IPS-11a (cell line): Measurements from ENCODE around the gene CATSPERD.

Experiments
- H3K4me3 ChIP-seq: one replicate; pipeline ENCODE4 v1.5.1; 2013; ENCODE audit warnings: low read depth, low read length, control low read depth

CATSPERD gene

DNA sequence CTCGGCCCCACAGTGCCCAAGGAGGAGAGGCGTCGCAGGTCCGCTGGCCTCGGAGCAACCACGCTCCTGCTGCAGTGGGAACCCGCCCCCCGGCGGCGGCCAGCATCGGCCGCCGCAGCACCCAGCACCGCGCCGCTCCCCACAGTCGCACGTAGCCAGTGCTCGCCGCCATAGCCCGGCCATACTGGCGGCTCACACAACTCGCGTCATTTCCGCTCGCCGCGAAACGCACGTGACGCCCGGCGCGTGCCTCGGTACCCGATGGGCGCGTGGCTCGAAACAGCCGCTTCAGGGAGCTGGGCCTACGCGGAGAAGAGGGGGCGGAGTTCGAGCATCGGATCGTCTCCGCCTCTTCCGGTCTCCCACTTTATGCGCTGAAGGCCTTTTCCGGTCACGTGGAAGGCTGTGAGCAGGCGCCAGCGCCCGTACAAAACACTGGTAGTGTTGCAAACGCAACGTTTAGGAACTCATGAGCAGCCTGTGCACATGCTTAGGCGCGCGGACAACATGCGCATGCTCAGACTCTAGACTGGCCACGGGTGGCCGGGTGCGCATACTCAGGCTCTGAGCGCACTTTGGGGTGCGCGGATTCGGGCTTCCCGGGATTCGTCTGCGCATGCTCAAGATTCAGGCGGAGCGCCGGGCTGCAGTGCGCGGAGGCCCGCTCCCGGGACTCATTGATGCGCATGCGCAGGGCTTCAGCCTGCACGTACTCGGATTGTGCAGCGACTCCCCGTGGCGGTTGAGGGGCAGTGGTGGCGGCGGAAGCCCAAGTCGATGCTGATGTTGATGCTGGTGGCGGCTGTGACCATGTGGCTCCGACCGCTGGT is at the start of gene CATSPERD, which contains the start of gene LONP1:
Gene CATSPERD (plus strand): TSS at position 677 of the 830 bp plus-strand sequence. CDS start 101 bp downstream, at position 778.
Gene LONP1 (minus strand): TSS at position 186 of the 830 bp plus-strand sequence. CDS start 14 bp downstream, at position 172.
- H3K4me3 ChIP-seq: peak within 1 kb of the TSS; percentile 98

DNA sequence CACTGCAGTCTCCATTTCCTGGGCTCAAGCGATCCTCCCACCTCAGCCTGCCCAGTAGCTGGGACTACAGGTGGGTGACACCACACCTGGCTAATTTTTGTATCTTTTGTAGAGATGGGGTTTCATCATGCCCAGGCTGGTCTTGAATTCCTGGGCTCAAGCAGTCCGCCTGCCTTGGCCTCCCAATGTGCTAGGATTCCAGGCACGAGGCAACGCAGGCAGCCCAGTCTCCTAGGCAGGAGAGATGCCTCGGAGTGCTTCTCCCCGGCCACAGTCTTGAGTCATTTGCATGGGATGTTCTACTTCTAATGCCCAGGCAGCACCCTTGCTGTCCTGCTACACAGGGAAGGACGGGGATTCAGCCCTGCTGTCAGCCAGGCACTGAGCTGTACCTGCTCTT is 48.8 kb upstream of the CATSPERD start:
- no peak overlapping the region for H3K4me3 ChIP-seq

GRCh38 chr19:5672708-5673459 is 47.6 kb upstream of the CATSPERD start:
- no peak overlapping the region for H3K4me3 ChIP-seq

- H3K4me3 ChIP-seq: no peak overlapping the region
Observed at GRCh38 chr19:5673752-5674151, 46.7 kb upstream of the CATSPERD start.

GRCh38 chr19:5674714-5675113 is 45.7 kb upstream of the CATSPERD start:
- no peak overlapping the region for H3K4me3 ChIP-seq

GRCh38 chr19:5676105-5676771 is 44.2 kb upstream of the CATSPERD start:
- no peak overlapping the region for H3K4me3 ChIP-seq

DNA sequence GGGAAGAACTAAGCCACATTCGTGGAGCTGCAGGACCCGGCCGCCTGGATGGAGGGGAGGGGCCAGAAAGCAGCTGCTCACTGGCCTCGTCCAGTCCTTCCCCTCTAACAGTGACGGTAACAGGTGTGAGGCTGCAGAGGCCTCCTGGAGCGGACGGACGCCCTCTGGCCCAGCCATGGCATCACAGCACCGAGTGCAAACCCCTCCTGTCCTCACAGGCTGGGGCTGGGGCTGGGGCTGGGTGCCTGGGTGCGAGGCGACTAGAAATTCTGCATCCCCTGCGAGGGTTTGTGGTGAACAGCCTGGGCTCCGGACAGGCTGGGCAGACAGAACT is 43.7 kb upstream of the CATSPERD start:
- no peak overlapping the region for H3K4me3 ChIP-seq

DNA sequence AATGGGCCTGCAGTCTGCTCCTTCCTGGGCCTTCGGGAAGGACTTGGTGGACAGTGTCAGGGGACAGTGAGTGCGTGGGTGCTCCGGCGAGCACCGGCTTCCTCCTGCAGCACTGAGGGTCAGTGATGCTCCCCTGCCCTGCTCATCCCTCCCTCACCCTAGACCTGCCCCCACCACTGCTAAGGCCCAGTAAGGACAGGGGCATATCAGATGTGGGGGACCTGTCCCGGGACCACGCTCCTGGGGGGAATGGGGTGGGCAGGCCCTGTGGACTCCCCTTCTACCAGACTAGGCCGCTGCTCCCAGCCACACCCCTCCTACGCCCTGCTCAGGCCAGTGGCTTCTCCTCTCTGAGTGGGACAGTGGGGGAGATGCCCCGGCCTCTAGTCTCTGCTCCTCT is 43.3 kb upstream of the CATSPERD start:
- H3K4me3 ChIP-seq: no peak overlapping the region

DNA sequence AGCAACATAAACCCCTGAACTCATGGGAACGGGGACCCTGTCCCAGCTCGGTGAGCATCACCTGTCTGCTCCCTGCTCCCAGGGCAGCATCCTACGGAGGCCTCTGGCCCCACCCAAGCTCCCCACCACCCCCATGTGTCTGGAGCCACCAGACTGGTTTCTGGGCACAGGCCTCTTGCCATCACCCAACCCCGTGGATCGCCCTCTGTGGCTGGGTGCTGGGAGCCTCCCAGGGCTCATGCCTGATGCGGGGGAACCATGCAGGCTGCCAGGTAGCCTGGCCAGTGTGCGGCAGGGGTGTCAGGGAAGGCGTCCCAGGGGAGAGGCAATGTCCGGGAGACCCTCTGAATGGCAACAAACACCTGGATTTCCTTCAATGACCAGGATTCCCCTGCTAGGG is 42.9 kb upstream of the CATSPERD start:
- H3K4me3 ChIP-seq: no peak overlapping the region

DNA sequence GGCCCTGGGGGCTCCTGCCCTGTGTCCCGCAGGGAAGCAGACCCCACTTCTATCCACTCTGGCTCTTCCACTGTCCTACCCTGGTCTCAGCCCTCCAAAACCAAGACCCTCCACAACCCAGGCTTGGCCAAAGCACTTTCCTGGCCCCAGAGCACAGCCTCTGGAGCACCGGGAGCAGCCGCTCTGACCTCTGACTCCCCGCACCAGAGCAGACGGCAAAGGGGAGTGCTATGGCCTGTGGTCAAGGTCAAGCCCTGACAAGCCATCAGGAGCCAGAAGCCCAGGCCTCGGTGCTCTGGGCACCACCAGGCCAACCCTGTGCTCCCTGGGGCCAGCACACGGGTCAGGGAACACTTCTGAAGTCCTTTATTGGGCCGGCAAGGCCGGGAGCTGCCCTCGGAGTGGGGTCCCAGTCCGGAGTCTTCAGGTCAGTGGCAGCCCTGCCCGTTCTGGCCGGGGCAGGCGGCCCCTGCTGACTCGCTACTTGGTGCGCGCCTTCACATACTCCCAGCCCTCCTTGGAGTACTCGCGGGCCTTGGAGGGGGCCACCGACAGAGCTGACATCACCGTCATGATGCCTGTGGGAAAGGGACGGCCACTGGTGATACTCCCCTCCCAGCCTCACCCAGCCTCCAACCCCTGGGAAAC is 42.2 kb upstream of the CATSPERD start:
- no peak overlapping the region for H3K4me3 ChIP-seq

GRCh38 chr19:5679289-5680083 is 41.0 kb upstream of the CATSPERD start:
- H3K4me3 ChIP-seq: peak overlapping the region; percentile 74

DNA sequence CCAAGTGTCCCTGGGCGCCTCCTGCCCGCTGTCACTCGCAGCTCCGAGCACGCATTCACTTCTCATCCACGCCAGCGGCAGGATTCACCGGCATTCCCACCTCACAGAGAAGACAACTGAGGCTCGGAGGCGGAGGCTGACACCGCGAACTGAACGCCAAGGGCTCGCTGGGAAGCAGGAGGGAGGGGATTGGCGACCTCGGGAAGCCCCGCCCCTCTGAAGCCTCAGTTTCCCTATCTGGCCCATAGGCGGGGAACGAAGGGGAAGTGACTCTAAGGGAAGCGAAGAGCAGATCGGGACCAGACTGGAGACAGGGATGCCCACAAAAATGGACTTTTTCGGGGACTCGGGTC is 40.4 kb upstream of the CATSPERD start:
- H3K4me3 ChIP-seq: peak overlapping the region; percentile 74

GRCh38 chr19:5680437-5681368 is 39.7 kb upstream of the CATSPERD start, which contains the start of the genes HSD11B1L and MICOS13:
HSD11B1L (plus strand) TSS chr19:5681027; CDS start chr19:5684833, 3,806 bp downstream.
MICOS13 (minus strand) TSS chr19:5680516; CDS start chr19:5680486, 30 bp downstream.
- H3K4me3 ChIP-seq: peak within 1 kb of the TSS; percentile 74

DNA sequence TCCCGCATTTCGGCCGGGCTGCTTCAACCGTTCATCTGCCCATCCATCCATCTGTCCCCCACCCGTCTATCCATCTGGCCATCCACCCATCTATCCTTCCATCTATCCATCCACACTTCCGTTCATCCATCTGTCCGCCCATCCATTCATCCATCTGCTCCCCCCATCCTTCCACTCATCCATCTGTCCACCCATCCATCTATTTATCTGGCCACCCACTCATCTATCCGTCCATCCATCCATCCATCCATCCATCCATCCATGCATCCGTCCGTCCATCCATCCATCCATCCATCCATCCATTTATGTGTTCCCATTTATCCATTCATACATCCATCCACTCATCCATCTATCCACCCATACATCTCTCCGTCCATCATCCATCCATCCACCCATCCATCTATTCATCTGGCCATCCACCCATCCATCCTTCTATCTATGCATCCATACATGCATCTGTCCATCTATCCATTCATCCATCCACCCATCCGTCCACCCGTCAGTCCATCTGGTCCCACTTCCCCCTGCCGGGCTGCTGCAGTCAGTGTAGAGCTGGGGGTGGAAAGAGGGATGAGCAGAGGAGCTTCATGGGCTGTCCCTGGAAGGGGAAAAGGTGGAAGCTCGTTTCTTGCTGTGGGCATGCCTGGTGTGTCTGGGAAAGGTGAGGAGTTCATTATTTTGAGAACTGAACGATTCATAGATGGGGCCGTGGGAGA is 38.9 kb upstream of the CATSPERD start:
- H3K4me3 ChIP-seq: peak overlapping the region; percentile 74

- no peak overlapping the region for H3K4me3 ChIP-seq
Observed at GRCh38 chr19:5682107-5682482, 38.3 kb upstream of the CATSPERD start.

DNA sequence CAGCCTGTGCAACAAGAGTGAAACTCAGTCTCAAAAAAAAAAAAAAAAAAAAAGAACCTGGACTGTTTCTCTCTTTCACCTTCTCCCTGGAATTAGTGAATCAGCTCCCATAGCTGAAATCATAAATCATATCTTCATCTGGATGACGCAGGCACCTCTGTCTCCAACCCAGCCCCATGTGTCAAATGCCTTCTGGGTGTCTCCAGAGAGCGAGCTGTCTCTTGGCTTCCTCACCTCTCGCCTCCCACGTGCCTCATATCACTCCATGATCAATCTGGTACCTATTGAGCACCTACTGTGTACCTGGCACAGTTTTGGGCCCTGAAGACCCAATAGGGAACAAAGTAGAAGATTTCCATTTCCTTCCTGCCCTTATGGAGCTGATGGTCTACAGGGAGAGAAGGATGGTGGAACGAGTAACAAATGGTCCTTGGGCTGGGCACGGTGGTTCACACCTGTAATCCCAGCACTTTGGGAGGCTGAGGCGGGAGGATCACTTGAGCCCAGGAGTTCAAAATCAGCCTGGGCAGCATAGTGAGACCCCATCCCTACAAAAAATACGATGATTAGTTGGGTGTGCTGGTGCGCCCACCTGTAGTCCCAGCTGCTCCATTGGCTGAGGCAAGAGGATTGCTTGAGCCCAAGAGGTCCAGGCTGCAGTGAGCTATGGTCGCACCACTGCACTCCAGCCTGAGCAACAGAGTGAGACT is 37.1 kb upstream of the CATSPERD start:
- no peak overlapping the region for H3K4me3 ChIP-seq

DNA sequence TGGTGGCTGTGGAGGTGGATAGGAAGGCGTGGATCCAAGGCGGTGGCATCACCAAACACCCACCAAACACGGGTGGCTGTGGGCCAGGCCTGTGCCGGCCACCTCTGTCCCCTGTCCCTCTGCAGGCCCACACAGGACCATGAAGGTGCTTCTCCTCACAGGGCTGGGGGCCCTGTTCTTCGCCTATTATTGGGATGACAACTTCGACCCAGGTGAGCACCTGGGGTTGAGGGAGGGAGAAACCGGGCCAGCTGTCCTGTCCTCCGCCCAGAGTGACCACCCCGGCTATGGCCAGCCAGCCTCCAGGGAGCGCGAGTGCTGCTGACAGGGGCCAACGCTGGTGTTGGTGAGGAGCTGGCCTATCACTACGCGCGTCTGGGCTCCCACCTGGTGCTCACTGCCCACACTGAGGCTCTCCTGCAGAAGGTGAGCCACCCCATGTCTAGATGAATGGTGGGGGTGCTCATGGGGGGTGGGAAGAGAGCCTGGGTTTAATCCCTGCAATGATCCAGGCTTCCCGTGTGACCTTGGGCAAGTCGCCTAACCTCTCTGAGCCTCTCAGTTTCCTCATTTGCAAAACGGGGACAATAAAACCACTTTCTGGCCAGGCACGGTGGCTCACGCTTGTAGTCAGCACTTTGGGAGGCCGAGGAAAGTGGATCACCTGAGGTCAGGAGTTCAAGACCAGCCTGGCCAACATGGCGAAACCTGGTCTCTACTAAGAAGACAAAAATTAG is 35.6 kb upstream of the CATSPERD start:
- H3K4me3 ChIP-seq: no peak overlapping the region
